ENCODE measurements around the gene TSC22D2.
A peak's percentile ranks its signal among the peaks of the same experiment; 100 is the strongest.

TSC22D2 gene

DNA sequence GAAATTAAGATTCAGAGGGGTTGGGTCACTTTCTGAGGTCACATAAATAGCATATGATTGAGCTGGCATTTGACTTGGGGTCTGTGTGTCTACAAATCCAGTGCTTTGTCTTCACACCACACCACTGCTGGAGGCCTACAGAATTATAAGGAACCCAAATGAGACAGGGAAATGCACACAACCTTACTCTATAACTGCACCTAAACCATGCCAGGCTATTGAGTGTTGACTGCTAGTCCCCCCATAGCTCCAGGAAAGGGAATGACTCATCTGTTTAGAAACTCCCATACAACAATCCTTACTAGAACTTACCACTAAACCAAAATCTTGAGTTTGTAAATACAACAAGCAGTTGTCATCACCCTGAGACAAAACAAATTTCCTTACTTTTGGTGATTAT is 16.9 kb upstream of the TSC22D2 start:
- Histone ChIP-seq H3K9ac (ENCODE audit: insufficient read length) (no peak overlapping the region), H3K4me3 (no peak overlapping the region), H3K36me3 (ENCODE audit: insufficient read depth, low read length) (no peaks in the 10 kb centered on the region), H3K27ac (0 out of 2 replicates have a peak overlapping the region, but pooled peaks have one; percentile 19), H3K9me3 (ENCODE audit: low read depth, low read length) (no peaks in the 10 kb centered on the region; the same call in 1 of the 2 replicates)
- TF ChIP-seq FOXP2 (optimal IDR thresholded peaks at IDR 0.05; ENCODE audit: control extremely low read depth, extremely low read length, insufficient read depth) (no peak), EZH2 (IDR thresholded peaks at IDR 0.05) (no peak), POLR2AphosphoS5 (IDR thresholded peaks at IDR 0.05; ENCODE audit: borderline replicate concordance, low read depth, low read length) (no peak)
- no peak for DNase-seq (ENCODE audit: low read depth, low spot score)

DNA sequence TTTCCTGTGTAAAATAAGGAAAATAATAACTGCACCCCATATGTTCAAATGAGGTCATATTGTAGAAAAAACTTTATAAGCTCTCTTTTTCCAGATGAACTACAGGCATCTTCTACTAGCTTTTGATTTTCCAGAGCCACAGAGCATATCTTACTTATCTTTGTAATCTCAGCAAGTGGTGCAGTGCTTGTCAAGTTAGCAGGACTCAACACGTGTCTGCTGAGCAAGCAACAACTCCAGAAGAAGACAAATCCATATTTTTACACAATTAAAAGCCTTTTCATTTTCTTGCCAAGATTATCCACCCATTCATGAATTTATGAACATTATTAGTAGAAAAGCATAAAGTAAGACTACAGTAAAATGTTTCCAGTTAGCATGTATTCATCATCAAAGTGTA is 14.4 kb upstream of the TSC22D2 start:
- no peaks in the 10 kb centered on the region; the same call in 1 of the 2 replicates for H3K9me3 ChIP-seq (ENCODE audit: low read depth, low read length)
- no peak for DNase-seq (ENCODE audit: low read depth, low spot score)

DNA sequence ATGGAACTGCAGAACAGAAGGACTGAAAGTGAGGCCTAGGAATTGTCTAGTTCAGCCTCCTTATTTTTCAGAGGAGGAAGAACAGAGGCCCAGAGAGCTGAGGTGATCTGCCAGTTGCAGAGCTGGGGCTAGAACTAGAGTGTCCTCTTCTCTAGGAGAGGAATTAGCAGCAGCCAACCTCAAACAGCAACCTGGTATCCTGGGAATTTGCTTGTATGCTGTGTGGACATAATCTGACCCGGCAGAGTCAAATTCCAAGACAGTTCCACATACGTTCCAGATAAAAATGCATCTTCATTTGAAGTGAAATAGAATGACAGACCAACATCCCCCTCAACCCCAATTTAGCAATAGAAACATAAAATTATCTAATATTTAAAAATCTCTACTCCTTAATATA is 13.5 kb upstream of the TSC22D2 start:
- no peaks in the 10 kb centered on the region for H3K36me3 ChIP-seq (ENCODE audit: insufficient read depth, low read length)
- H3K9me3 ChIP-seq (ENCODE audit: low read depth, low read length) = no peaks in the 10 kb centered on the region; the same call in 1 of the 2 replicates
- H3K9ac ChIP-seq (ENCODE audit: insufficient read length) = peak overlapping the region; percentile 49
- DNase-seq (ENCODE audit: low read depth, low spot score) = no peak
- H3K4me3 ChIP-seq = peak overlapping the region; percentile 29; the same call in 1 of the 2 replicates
- H3K27ac ChIP-seq = peak overlapping the region; percentile 90
- TF ChIP-seq POLR2AphosphoS5 (IDR thresholded peaks at IDR 0.05; ENCODE audit: borderline replicate concordance, low read depth, low read length) = no peak
- TF ChIP-seq FOXP2 (optimal IDR thresholded peaks at IDR 0.05; ENCODE audit: control extremely low read depth, extremely low read length, insufficient read depth) = no peak
- TF ChIP-seq EZH2 (IDR thresholded peaks at IDR 0.05) = no peak

More for the DNA sequence above, 14.4 kb upstream of the TSC22D2 start:
- no peaks in the 10 kb centered on the region for H3K36me3 ChIP-seq (ENCODE audit: insufficient read depth, low read length)
- peak overlapping the region; percentile 29 for H3K4me3 ChIP-seq
- H3K9ac ChIP-seq (ENCODE audit: insufficient read length) = peak overlapping the region; percentile 49
- H3K27ac ChIP-seq = peak overlapping the region; percentile 90
- no peak for TF ChIP-seq EZH2 (IDR thresholded peaks at IDR 0.05)
- peak; percentile 44; the same call in 1 of the 2 replicates for TF ChIP-seq POLR2AphosphoS5 (IDR thresholded peaks at IDR 0.05; ENCODE audit: borderline replicate concordance, low read depth, low read length)

DNA sequence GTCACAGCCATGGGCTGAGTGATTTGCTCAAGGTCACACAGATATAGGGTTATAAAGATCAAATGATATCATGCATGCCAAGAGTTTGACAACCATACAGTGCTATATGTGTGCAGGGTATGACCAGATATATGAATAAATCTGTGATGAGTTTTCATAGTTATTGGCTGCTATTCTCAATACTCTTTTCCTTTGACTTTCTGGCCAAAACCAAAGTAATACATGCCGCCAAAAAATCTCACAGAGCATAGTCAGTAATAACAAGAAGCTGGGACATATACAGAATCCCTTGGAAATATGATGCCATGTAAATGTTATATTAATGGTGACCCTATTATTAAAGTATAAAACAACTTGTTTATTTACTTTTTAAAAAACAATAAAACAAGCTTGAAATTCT is 11.6 kb upstream of the TSC22D2 start:
- H3K27ac ChIP-seq = no peak overlapping the region
- no peak overlapping the region for H3K4me3 ChIP-seq
- H3K9me3 ChIP-seq (ENCODE audit: low read depth, low read length) = no peaks in the 10 kb centered on the region; the same call in 1 of the 2 replicates
- TF ChIP-seq POLR2AphosphoS5 (IDR thresholded peaks at IDR 0.05; ENCODE audit: borderline replicate concordance, low read depth, low read length) (no peak), FOXP2 (optimal IDR thresholded peaks at IDR 0.05; ENCODE audit: control extremely low read depth, extremely low read length, insufficient read depth) (no peak), EZH2 (IDR thresholded peaks at IDR 0.05) (no peak)
- no peaks in the 10 kb centered on the region for H3K36me3 ChIP-seq (ENCODE audit: insufficient read depth, low read length)
- H3K9ac ChIP-seq (ENCODE audit: insufficient read length) = no peak overlapping the region
- no peak for DNase-seq (ENCODE audit: low read depth, low spot score)

DNA sequence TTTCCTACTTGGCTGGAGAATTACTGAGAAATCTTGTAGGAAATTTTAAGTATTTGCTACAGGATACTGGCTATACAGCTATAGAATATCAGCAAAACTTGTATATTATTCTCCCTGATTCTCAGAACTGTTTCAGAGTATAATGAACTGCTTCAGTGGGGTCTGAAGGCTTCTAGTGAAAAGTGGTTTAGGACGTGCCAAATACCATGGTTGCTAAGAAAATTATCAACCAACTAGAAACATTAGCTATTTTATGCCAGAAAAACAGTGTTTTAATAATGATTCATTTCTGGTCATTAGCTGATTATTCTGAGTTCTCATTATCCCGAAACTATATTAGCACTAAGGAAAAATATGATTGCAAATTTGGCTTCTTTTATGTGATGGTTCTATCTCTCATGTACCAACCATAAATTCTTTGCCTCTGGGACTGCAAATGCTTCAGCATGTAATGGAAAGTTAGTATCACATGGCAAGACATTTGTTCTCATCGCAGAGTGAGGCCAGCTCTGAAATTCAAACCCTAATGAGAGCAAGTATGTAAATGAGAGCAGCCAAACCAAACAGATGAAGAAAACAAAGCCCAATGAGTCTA is 11.0 kb upstream of the TSC22D2 start:
- H3K4me3 ChIP-seq = no peak overlapping the region
- no peaks in the 10 kb centered on the region; the same call in 1 of the 2 replicates for H3K9me3 ChIP-seq (ENCODE audit: low read depth, low read length)
- no peaks in the 10 kb centered on the region for H3K36me3 ChIP-seq (ENCODE audit: insufficient read depth, low read length)
- 0 out of 2 replicates have a peak overlapping the region, but pooled peaks have one; percentile 22 for H3K27ac ChIP-seq
- H3K9ac ChIP-seq (ENCODE audit: insufficient read length) = no peak overlapping the region
- TF ChIP-seq POLR2AphosphoS5 (IDR thresholded peaks at IDR 0.05; ENCODE audit: borderline replicate concordance, low read depth, low read length) (no peak), EZH2 (IDR thresholded peaks at IDR 0.05) (no peak), FOXP2 (optimal IDR thresholded peaks at IDR 0.05; ENCODE audit: control extremely low read depth, extremely low read length, insufficient read depth) (no peak)
- DNase-seq (ENCODE audit: low read depth, low spot score) = no peak

DNA sequence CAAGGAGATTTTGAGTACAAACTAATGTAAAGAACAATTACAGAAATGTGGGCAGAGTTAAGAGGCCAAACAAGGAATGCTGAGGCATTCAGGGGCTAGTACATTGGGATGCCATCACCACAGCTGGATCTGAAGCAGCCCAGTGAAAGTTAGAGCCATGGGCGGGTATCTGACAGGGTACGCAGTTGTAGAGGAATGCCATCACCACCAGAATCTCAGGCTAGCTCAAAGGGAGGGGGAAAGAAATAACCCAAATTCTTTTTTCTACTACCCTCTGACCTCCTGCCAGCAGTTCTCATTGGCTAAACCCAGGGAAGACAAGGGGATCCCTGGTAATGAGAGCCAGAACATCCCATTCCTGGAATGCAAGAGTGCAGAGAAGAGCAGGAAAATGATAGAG is 9.0 kb upstream of the TSC22D2 start:
- no peak for DNase-seq (ENCODE audit: low read depth, low spot score)
- Histone ChIP-seq H3K4me3 (no peak overlapping the region), H3K27ac (no peak overlapping the region), H3K9me3 (ENCODE audit: low read depth, low read length) (no peaks in the 10 kb centered on the region), H3K36me3 (ENCODE audit: insufficient read depth, low read length) (no peaks in the 10 kb centered on the region), H3K9ac (ENCODE audit: insufficient read length) (no peak overlapping the region)
- TF ChIP-seq FOXP2 (optimal IDR thresholded peaks at IDR 0.05; ENCODE audit: control extremely low read depth, extremely low read length, insufficient read depth) (no peak), EZH2 (IDR thresholded peaks at IDR 0.05) (no peak), POLR2AphosphoS5 (IDR thresholded peaks at IDR 0.05; ENCODE audit: borderline replicate concordance, low read depth, low read length) (no peak)

DNA sequence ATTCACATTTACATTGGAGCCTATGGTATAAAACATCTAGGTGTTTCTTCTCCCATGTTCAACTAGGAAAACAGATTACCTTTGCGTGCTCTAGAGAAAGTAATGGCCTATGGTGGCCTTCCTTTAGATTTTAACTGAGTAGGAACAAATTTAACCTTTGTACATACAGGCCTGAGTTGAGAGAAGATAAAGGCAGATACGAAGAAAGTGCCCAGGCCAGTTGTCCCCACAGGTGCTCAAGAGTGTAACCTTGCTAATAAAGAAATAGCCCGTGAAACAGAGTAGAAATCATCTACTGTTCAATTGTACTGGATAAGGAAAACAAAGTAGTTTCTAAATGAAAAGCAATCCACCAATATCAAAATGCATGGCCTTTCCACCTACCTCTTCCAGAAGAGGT is 6.8 kb upstream of the TSC22D2 start:
- no peaks in the 10 kb centered on the region for H3K9me3 ChIP-seq (ENCODE audit: low read depth, low read length)
- H3K9ac ChIP-seq (ENCODE audit: insufficient read length) = no peak overlapping the region
- H3K36me3 ChIP-seq (ENCODE audit: insufficient read depth, low read length) = no peaks in the 10 kb centered on the region
- H3K27ac ChIP-seq = no peak overlapping the region
- TF ChIP-seq POLR2AphosphoS5 (IDR thresholded peaks at IDR 0.05; ENCODE audit: borderline replicate concordance, low read depth, low read length) (no peak), FOXP2 (optimal IDR thresholded peaks at IDR 0.05; ENCODE audit: control extremely low read depth, extremely low read length, insufficient read depth) (no peak), EZH2 (IDR thresholded peaks at IDR 0.05) (no peak)
- no peak for DNase-seq (ENCODE audit: low read depth, low spot score)
- H3K4me3 ChIP-seq = no peak overlapping the region

DNA sequence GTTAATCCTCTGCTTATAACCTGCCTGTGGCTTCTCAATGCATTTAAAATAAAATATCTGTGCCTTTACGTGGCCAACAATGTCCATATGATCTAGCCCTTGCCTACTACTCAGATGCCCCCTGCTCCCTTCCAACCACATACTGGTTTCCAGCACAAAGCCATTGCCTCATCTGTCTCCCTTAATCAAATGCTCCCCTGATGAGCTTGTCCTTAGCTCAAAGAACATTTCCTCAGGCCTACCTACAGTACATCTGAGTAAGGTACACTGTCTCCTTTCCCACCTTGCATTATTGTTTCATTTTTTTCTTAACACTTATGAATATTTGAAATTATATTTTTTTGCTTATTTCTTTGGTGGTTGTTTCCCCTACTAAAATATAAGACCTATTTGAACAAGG is 5.9 kb upstream of the TSC22D2 start:
- TF ChIP-seq POLR2AphosphoS5 (IDR thresholded peaks at IDR 0.05; ENCODE audit: borderline replicate concordance, low read depth, low read length) (no peak), EZH2 (IDR thresholded peaks at IDR 0.05) (no peak), FOXP2 (optimal IDR thresholded peaks at IDR 0.05; ENCODE audit: control extremely low read depth, extremely low read length, insufficient read depth) (no peak)
- no peaks in the 10 kb centered on the region for H3K36me3 ChIP-seq (ENCODE audit: insufficient read depth, low read length)
- no peaks in the 10 kb centered on the region for H3K9me3 ChIP-seq (ENCODE audit: low read depth, low read length)
- no peak overlapping the region for H3K4me3 ChIP-seq
- DNase-seq (ENCODE audit: low read depth, low spot score) = no peak
- H3K9ac ChIP-seq (ENCODE audit: insufficient read length) = no peak overlapping the region
- no peak overlapping the region for H3K27ac ChIP-seq

DNA sequence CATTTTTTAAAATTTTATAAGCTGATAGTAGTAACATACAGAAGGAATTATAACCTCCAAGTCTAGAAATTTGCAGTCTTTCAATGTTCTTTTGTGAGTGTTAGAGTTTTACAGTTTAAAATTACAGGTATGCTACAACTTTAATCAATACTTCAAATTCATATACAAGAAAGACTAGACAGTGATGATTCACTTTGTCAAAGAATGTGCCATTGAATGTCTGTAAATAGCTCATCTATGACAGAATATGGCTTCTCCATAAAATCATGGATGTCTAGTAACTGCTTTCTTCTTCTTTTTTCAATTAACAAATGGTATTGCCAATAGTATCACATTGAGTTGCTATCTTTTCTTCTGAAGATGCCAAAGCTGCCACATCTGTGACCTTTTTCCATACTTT is 4.1 kb upstream of the TSC22D2 start:
- no peak for DNase-seq (ENCODE audit: low read depth, low spot score)
- TF ChIP-seq POLR2AphosphoS5 (IDR thresholded peaks at IDR 0.05; ENCODE audit: borderline replicate concordance, low read depth, low read length) (no peak), FOXP2 (optimal IDR thresholded peaks at IDR 0.05; ENCODE audit: control extremely low read depth, extremely low read length, insufficient read depth) (no peak), EZH2 (IDR thresholded peaks at IDR 0.05) (no peak)
- Histone ChIP-seq H3K4me3 (no peak overlapping the region), H3K9me3 (ENCODE audit: low read depth, low read length) (no peaks in the 10 kb centered on the region), H3K27ac (no peak overlapping the region), H3K36me3 (ENCODE audit: insufficient read depth, low read length) (no peaks in the 10 kb centered on the region), H3K9ac (ENCODE audit: insufficient read length) (no peak overlapping the region)
